HG03457 (cell line): ENCODE results near the gene CTSD.
"Not testable (repeated sequence)": the region's sequence is repeated elsewhere in the genome, so short reads cannot be mapped to it uniquely, and the experiment has no call there.

ENCODE experiments used
- ATAC-seq: cut with Tn5 transposase; IDR thresholded peaks from one replicate; pipeline ENCODE4 v1.9.1; 2021; ENCODE audit warnings: moderate number of reproducible peaks; ENCODE audit not compliant: unreplicated experiment

Gene CTSD

GRCh38 chr11:1770528-1770927 lies 6.8 kb upstream of the CTSD start:
- ATAC-seq = no peak

- ATAC-seq = no peak
Measured at GRCh38 chr11:1770061-1770460, 6.3 kb upstream of the CTSD start.

- not testable (repeated sequence) for ATAC-seq
Measured at GRCh38 chr11:1769304-1769936, 5.7 kb upstream of the CTSD start.

- no peak for ATAC-seq
Measured at GRCh38 chr11:1768141-1768469, 4.4 kb upstream of the CTSD start.

- no peak for ATAC-seq
Measured at GRCh38 chr11:1767399-1768140, 3.8 kb upstream of the CTSD start.

- no peak for ATAC-seq
Measured at GRCh38 chr11:1766719-1767398, 3.1 kb upstream of the CTSD start.

GRCh38 chr11:1765871-1766718 lies 2.4 kb upstream of the CTSD start:
- ATAC-seq = no peak

- ATAC-seq = no peak
Measured at GRCh38 chr11:1763336-1763795, 361 bp downstream of the CTSD start.

- ATAC-seq = no peak
Measured at GRCh38 chr11:1762537-1763302, 1.0 kb downstream of the CTSD start.

- ATAC-seq = no peak
Measured at GRCh38 chr11:1761857-1762536, 1.7 kb downstream of the CTSD start.

GRCh38 chr11:1761110-1761856 lies 2.4 kb downstream of the CTSD start:
- ATAC-seq = no peak

GRCh38 chr11:1760351-1761109 lies 3.2 kb downstream of the CTSD start:
- ATAC-seq = no peak

GRCh38 chr11:1759851-1760220 lies 3.9 kb downstream of the CTSD start:
- ATAC-seq = no peak

GRCh38 chr11:1759151-1759850 lies 4.4 kb downstream of the CTSD start:
- no peak for ATAC-seq

GRCh38 chr11:1758611-1759150 lies 5.0 kb downstream of the CTSD start:
- ATAC-seq = no peak

- no peak for ATAC-seq
Measured at GRCh38 chr11:1757861-1758610, 5.7 kb downstream of the CTSD start.
